CD14-positive monocyte (primary cell): Measurements from ENCODE around the gene PYCARD. TPM values are rescaled to one million over a fixed set of nuclear protein-coding genes. Genes with fewer than 3 reads are reported as not detected.
A peak's percentile ranks its signal among the peaks of the same experiment; 100 is the strongest.

ENCODE experiments used
- DNase-seq, 3 donors: peaks; one replicate each; pipeline ENCODE4 v3.0.0-alpha.2; 2011 to 2022
- H2AFZ ChIP-seq: 2 replicates; pipeline ENCODE4 v1.6.0; 2012; ENCODE audit warnings: mild to moderate bottlenecking, low read depth, low read length, inconsistent platforms; ENCODE audit not compliant: insufficient read depth, poor library complexity, severe bottlenecking
- H3K27ac ChIP-seq, 2 donors: 1 replicate in 1 of 2; 2 replicates in 1 of 2; pipeline ENCODE4 v1.5.1; 2012 to 2013; ENCODE audit warnings: low read length in 2 of 2, control low read depth in 1 of 2, inconsistent platforms in 1 of 2, low read depth in 1 of 2, mild to moderate bottlenecking in 1 of 2
- H3K27me3 ChIP-seq, 2 donors: one replicate each; pipeline versions ENCODE4 v1.6.0 to v1.6.1; 2011 to 2013; ENCODE audit warnings: low read length in 2 of 2; ENCODE audit not compliant: control insufficient read depth in 2 of 2, insufficient read depth in 2 of 2
- H3K36me3 ChIP-seq, 2 donors: replicated peaks in 1 of 2; 1 replicate in 1 of 2; 2 replicates in 1 of 2; pipeline versions ENCODE4 v1.5.1 to v1.6.1; 2012 to 2013; ENCODE audit warnings: low read length in 2 of 2, control low read depth in 1 of 2, inconsistent platforms in 1 of 2, mild to moderate bottlenecking in 1 of 2; ENCODE audit not compliant: insufficient read depth in 2 of 2, control insufficient read depth in 1 of 2
- H3K4me1 ChIP-seq, 2 donors: 1 replicate in 1 of 2; 2 replicates in 1 of 2; pipeline versions ENCODE4 v1.5.1 to v1.6.1; 2012 to 2013; ENCODE audit warnings: low read length in 2 of 2, control low read depth in 1 of 2, inconsistent platforms in 1 of 2, mild to moderate bottlenecking in 1 of 2, moderate library complexity in 1 of 2; ENCODE audit not compliant: insufficient read depth in 2 of 2, control insufficient read depth in 1 of 2
- H3K4me2 ChIP-seq: replicated peaks from 2 replicates; pipeline ENCODE3; 2012; ENCODE audit warnings: low read length, moderate library complexity, mild to moderate bottlenecking; ENCODE audit not compliant: poor library complexity, severe bottlenecking; ENCODE audit errors: extremely low read depth
- H3K4me3 ChIP-seq, 3 experiments: fragments of 200-600 bp in 1 of 3; sonication (generic) in 1 of 3; replicated peaks in 1 of 3; 1 replicate in 2 of 3; 2 replicates in 1 of 3; pipeline ENCODE4 v1.5.1; 2011 to 2013; ENCODE audit warnings: low read length in 3 of 3, mild to moderate bottlenecking in 3 of 3, control low read depth in 2 of 3, low read depth in 2 of 3, inconsistent platforms in 1 of 3, moderate library complexity in 1 of 3
- H3K79me2 ChIP-seq: 2 replicates; pipeline ENCODE4 v1.6.0; 2012; ENCODE audit warnings: mild to moderate bottlenecking, control low read depth, inconsistent platforms, low read length, moderate library complexity; ENCODE audit not compliant: insufficient read depth
- H3K9ac ChIP-seq: 2 replicates; pipeline ENCODE4 v1.6.0; 2017; ENCODE audit warnings: low read length, mild to moderate bottlenecking; ENCODE audit not compliant: insufficient read depth, poor library complexity, severe bottlenecking
- H3K9me3 ChIP-seq, 2 donors: replicated peaks in 1 of 2; 1 replicate in 1 of 2; 2 replicates in 1 of 2; pipeline versions ENCODE4 v1.5.1 to v1.6.1; 2012 to 2013; ENCODE audit warnings: low read length in 2 of 2, control low read depth in 1 of 2; ENCODE audit not compliant: control insufficient read depth in 1 of 2, insufficient read depth in 1 of 2
- H4K20me1 ChIP-seq: 2 replicates; pipeline ENCODE4 v1.6.0; 2012; ENCODE audit warnings: mild to moderate bottlenecking, low read length, control low read depth, moderate library complexity; ENCODE audit not compliant: insufficient read depth
- H3K27ac Mint-ChIP-seq, 7 donors: one replicate each; pipeline ENCODE4 v1.8.0; 2020; ENCODE audit warnings: mild to moderate bottlenecking in 7 of 7, mixed read lengths in 7 of 7, moderate library complexity in 6 of 7, inconsistent platforms in 2 of 7
- H3K27me3 Mint-ChIP-seq, 3 donors: one replicate each; pipeline ENCODE4 v1.8.0; 2021 to 2022; ENCODE audit warnings: low read depth in 3 of 3, mild to moderate bottlenecking in 3 of 3, mixed read lengths in 3 of 3, moderate library complexity in 3 of 3, inconsistent platforms in 1 of 3
- H3K36me3 Mint-ChIP-seq, 2 donors: one replicate each; pipeline ENCODE4 v1.8.0; 2020; ENCODE audit warnings: mixed read lengths in 2 of 2, inconsistent platforms in 1 of 2, mild to moderate bottlenecking in 1 of 2
- H3K4me1 Mint-ChIP-seq: one replicate; pipeline ENCODE4 v1.8.0; 2020; ENCODE audit warnings: mild to moderate bottlenecking, mixed read lengths
- H3K4me3 Mint-ChIP-seq, 2 donors: one replicate each; pipeline ENCODE4 v1.8.0; 2020; ENCODE audit warnings: mild to moderate bottlenecking in 2 of 2, mixed read lengths in 2 of 2, moderate library complexity in 1 of 2
- H3K9me3 Mint-ChIP-seq, 7 donors: one replicate each; pipeline ENCODE4 v1.8.0; 2020 to 2022; ENCODE audit warnings: mixed read lengths in 7 of 7, mild to moderate bottlenecking in 6 of 7, moderate library complexity in 6 of 7, inconsistent platforms in 2 of 7
- CTCF ChIP-seq: fragments of 200-600 bp; IDR thresholded peaks from one replicate; pipeline ENCODE4 v1.8.0; 2022; ENCODE audit warnings: antibody characterized with exemption, mild to moderate bottlenecking
- WGBS: methylation state at CpG from one replicate; pipeline ENCODE4 v1.1.5; 2013; ENCODE audit warnings: missing lambda C conversion rate; ENCODE audit not compliant: insufficient coverage; 5-methylcytosine and 5-hydroxymethylcytosine counted together
- intact Hi-C, 2 donors: fragments of 100-400 bp; cut with micrococcal nuclease; formaldehyde crosslinking; loops; one replicate each; pipeline versions ENCODE4 v1.15.0 to v1.15.1; 2023
- polyA minus RNA-seq: library from RNA; depleted of rRNA, polyadenylated mRNA; stranded (reverse); fragments of >200 nt; gene quantifications from 2 replicates; pipeline ENCODE4 v1.2.3, GENCODE V29; 2012
- polyA plus RNA-seq, 3 donors: library from polyadenylated mRNA; depleted of rRNA in 1 of 3; unstranded in 2 of 3; stranded (reverse) in 1 of 3; fragments of 300-500 nt in 2 of 3; fragments of >200 nt in 1 of 3; fragmentation: Illumina TruSeq in 2 of 3; gene quantifications; 1 replicate in 2 of 3; 2 replicates in 1 of 3; pipeline ENCODE4 v1.2.3, GENCODE V29; 2012 to 2021
- total RNA-seq, 12 experiments: library from RNA in 1 of 12; stranded (reverse) in 1 of 12; fragments of 120-200 nt in 1 of 12; gene quantifications; one replicate each; pipeline ENCODE4 v1.2.4 and lab custom pipeline; 2013 to 2026; ENCODE audit warnings: mixed read lengths in 6 of 12, inconsistent platforms in 1 of 12

Gene PYCARD
- total RNA-seq (2013) = 314 TPM
- polyA plus RNA-seq (100 to 1,000 TPM; 214 to 400 (median 374) TPM), polyA minus RNA-seq (415 and 608 TPM in 2 replicates), total RNA-seq (lab: John Stamatoyannopoulos, UW) (2.8 to 66.3 (median 47.7) reads per million in 11 experiments)

DNA sequence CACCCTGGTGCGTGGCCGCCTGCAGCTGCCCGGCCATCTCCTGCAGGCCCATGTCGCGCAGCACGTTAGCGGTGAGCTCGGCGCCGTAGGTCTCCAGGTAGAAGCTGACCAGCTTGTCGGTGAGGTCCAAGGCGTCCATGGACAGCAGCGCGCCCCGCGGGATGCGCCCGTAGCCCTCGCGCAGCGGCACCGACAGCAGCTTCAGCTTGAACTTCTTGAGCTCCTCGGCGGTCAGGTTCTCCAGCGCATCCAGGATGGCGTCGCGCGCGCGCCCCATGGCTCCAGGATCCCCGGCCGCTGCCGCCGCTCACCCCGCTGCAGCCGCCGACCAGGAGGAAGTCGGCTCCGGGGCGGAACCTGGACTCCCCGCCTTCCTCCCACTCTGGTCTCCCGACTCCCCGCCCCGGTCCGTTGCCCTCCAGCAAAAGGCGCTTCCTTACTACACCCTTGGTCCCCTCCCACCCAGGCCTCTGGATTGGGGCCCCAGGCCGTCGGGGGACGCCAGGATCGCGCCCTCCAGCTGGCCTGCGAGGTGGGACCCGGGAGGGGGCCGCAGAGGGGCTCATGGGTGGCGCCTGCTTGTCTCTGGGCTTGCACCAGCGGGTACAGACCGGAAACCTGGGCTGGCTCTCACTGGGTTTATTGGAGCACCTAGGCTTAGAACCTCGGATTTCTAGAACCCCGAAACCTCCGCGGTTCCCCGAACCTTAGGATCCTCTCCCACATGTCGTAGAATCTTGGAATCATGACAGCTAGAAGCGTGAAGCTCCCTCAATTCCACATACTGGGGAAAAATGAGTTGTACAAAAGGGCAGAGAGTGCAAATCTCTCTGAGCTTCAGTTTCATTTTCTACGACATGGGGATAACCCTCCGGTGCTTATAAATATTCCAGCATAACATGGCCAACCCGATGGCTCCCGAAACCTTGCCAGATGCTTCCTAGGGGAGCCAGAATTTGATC is at the start of gene PYCARD:
TSS of gene PYCARD (minus strand) at position 347 of the 962 bp plus-strand sequence. CDS start at position 277, 70 bp downstream.
- Histone ChIP-seq H3K27ac (peak within 1 kb of the TSS; percentile 61 to 85), H3K9ac (peak within 1 kb of the TSS; percentile 86), H3K4me2 (peak within 1 kb of the TSS; percentile 85), H3K27me3 (no peaks in the 10 kb centered on the region), H3K4me3 (peak within 1 kb of the TSS; percentile 63 to 94 (median 92)), H4K20me1 (peaks cover 45% of the 10 kb centered on the region), H3K36me3 (peaks cover 12 to 21% of the 10 kb centered on the region in 2 donors), H3K4me1 (peaks cover 52 to 69% of the 10 kb centered on the region in 2 donors), H3K79me2 (peaks cover 57% of the 10 kb centered on the region), H3K9me3 (no peaks in the 10 kb centered on the region), H2AFZ (peak within 1 kb of the TSS; percentile 84)
- TF ChIP-seq CTCF = no peak
- WGBS = under 1% methylated on average over 61 of the region's 69 CpGs
- peak within 1 kb of the TSS; percentile 85 to 97 (median 92) for H3K27ac Mint-ChIP-seq
- peak within 1 kb of the TSS; percentile 97 to 99 for H3K4me3 Mint-ChIP-seq
- peaks cover 5 to 9% (median 6%) of the 10 kb centered on the region in 3 donors for H3K27me3 Mint-ChIP-seq
- H3K4me1 Mint-ChIP-seq = peaks cover 72% of the 10 kb centered on the region
- no peaks in the 10 kb centered on the region for H3K9me3 Mint-ChIP-seq
- peaks cover 21 to 33% of the 10 kb centered on the region in 2 donors for H3K36me3 Mint-ChIP-seq
- peak; percentile 46 to 65 (median 57) for DNase-seq
- intact Hi-C loops = loop anchor here (2.0 to 5.0 kb wide), 4 partner anchors 14 to 240 kb away; partner anchors contain the start of genes PYDC1 (in 1 of the 2) and ZNF843 (in 1 of the 2)

- no peak overlapping the region for H3K4me3 Mint-ChIP-seq
- H3K36me3 Mint-ChIP-seq = peaks cover 0 to 2% of the 10 kb centered on the region in 2 donors
- H3K79me2 ChIP-seq = peaks cover 4% of the 10 kb centered on the region
- H3K4me2 ChIP-seq = no peak overlapping the region
- H3K9me3 ChIP-seq = no peaks in the 10 kb centered on the region
- H3K9me3 Mint-ChIP-seq = no peaks in the 10 kb centered on the region
- H3K9ac ChIP-seq = no peak overlapping the region
- H3K4me1 ChIP-seq = peaks cover 43 to 44% of the 10 kb centered on the region in 2 donors
- H3K36me3 ChIP-seq = no peaks in the 10 kb centered on the region
- no peak overlapping the region for H3K4me3 ChIP-seq
- H4K20me1 ChIP-seq = no peaks in the 10 kb centered on the region
- H2AFZ ChIP-seq = no peak overlapping the region
- H3K27ac Mint-ChIP-seq = no peak overlapping the region
- peaks cover 43% of the 10 kb centered on the region for H3K4me1 Mint-ChIP-seq
- 93% methylated on average over 4 of the region's 5 CpGs for WGBS
- intact Hi-C loops = no loop called here
- H3K27me3 Mint-ChIP-seq = peaks cover 0 to 2% (median 0%) of the 10 kb centered on the region in 3 donors
- no peak for DNase-seq
- no peak for TF ChIP-seq CTCF
- no peaks in the 10 kb centered on the region for H3K27me3 ChIP-seq
- H3K27ac ChIP-seq = no peak overlapping the region
These were observed 48.9 kb upstream of the PYCARD start for GRCh38 chr16:31251435-31251834.
